Endometrium (tissue), 2 donors: ENCODE results near the gene PKP4.

Source experiments
- FAIRE-seq: peaks from 2 replicates; lab custom pipeline; 2012; peaks lifted over from hg19 to GRCh38; lab: Jason Lieb, UNC
- donor health status: control.
- donor health status: control.

Gene PKP4

DNA sequence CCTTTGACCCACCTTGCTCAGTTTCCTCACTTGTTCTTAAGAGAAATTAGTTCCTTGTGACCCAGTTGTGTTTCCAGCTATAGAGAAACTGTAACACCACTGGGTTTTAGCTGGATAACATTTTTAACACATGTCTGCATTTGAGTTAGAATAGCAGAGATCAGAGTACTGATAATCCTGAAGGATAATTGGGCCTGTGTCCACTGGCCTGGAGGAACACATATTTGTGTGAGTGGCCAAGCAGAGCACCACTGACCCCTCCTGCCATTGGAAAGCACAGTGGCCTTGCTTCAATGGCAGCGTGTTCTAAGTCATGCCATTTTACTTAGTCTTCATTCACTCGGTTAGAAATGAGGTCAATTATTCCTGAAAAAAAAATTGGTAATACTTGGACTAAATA, 42.6 kb downstream of the PKP4 start:
- no peak for FAIRE-seq

DNA sequence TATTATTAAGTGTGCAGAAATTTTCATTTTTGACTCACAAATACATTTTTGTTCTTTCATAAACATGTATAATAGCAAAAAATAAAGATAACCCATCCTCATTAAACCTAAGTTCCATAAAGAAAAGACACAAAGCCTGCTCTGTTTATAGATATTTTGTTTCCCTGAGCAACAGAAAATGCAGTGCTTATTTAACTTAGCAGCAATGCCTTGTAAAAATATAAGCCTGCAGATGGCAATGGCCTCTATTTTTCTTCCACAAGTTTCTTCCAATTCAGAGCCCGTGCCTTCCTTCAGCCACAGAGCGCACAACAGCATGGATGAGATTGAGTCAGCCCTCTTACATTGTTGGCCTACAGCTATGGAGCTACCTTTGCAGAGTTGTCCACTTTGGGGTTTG, 43.6 kb downstream of the PKP4 start:
- FAIRE-seq, result no peak

DNA sequence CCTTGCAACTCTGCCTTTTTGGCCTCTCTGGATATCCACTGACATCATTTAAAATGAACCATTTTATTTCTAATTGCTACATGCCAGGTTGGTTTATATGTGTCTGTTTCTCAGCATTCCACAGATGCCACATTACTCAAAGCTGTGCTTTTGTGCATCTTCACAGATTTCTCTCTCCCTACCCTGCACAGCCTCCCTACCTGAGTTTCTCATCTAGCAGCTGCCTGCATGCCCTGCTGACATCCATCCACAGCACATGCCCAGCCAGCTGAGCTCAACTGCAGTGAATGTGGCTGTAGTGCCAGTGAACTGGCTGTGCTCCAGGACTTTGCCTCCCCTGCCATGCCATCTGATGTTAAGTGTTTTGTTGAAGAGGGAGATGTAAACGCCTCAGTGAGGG, 44.5 kb downstream of the PKP4 start:
- no peak for FAIRE-seq

DNA sequence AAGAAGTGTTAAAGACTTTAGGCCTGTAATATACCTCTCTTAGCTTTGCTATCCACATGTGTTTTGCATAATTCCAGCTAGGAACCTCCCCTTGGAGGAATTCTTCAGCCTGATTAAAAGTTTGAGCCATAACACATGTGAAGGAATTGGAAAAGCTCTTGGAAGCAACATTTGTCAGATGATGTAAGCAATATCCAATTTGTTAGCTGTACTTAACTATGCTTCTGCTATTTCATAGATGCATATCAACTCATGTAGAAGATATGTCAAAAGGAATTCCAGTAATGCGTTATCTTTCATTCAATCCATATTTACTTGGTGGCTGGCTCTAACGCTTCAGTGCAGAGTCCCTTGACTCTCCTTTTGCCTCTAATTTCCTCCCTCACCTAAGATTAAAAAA, 46.2 kb downstream of the PKP4 start:
- FAIRE-seq, result no peak

DNA sequence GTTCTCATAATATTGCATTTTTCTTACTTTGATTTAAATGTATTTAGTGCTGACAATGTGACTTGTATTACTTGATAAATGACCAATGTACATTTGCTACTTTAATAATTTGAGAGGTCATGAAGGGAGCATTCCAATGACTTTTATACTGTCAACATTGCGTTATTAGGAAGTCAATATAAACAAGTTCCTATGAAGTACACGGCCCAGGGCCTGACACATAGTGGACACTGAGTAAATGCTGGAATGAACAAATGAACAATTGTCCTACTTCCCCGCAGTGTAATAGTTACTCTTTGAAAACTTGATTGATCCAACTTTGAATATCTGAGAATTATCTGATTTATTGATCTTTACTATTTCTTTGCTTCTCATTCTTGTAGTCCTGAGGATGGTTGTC, 47.3 kb downstream of the PKP4 start:
- FAIRE-seq, result no peak

DNA sequence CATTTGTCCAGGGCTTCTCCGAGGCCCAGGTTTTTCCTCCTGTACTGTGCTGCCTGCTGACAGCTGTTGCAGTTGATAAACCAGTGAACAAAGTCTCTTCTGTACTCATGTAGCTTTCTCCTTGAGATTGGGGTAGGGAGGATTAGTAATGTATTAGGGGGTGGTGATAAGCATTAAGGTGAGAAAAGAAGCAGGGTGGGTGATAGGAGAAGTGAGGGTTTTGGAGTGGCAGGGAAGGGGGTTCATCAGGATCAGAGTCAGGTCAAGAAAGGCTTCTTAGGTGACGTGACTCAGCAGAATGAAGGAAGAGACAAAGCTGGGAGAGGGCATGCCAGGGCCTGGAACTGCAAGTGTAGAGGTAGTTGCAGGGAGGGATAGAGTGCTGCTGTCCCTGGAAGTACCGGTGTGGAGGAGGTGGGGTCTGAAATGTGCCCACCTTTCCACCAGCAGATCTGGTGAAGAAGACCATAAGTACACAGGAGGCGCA, 48.7 kb downstream of the PKP4 start:
- FAIRE-seq, result no peak

DNA sequence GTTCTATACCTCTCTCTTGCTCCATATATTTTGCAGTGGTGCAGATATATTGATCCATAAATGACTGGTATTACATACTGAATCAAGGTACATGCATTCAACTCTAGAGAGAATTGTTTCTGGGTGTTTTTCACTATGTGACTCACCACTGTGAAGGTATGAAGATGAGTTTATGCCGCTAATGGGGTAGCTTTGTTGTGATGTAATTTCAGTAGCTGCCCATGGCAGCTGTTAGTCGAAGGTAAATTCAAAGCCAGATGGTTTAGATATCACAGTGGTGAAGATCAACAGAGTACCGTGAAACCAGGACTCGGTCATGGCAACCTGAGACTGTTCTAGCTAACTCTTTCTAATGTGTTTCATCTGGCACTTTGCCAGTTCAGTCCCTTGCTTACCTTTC, 50.4 kb downstream of the PKP4 start:
- no peak for FAIRE-seq

DNA sequence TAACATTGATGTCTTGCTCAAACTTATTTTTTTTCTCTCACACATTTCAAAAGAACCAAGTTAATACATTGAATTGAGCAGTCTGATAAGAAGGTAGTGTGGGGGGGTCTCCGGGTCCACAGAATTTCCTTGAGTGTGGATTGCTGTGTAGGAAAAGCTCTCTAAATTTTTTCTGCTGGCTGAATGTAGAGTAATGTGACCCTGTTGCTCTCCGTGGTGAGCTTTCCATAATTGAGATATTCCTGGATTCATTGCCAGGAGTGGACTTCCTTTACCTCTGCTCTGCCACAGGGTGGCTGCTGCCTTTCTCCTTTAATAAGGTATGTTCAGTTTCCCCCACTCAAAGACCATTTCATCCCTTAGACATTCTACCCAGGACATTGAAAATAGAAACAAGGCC, 50.9 kb downstream of the PKP4 start:
- no peak for FAIRE-seq

DNA sequence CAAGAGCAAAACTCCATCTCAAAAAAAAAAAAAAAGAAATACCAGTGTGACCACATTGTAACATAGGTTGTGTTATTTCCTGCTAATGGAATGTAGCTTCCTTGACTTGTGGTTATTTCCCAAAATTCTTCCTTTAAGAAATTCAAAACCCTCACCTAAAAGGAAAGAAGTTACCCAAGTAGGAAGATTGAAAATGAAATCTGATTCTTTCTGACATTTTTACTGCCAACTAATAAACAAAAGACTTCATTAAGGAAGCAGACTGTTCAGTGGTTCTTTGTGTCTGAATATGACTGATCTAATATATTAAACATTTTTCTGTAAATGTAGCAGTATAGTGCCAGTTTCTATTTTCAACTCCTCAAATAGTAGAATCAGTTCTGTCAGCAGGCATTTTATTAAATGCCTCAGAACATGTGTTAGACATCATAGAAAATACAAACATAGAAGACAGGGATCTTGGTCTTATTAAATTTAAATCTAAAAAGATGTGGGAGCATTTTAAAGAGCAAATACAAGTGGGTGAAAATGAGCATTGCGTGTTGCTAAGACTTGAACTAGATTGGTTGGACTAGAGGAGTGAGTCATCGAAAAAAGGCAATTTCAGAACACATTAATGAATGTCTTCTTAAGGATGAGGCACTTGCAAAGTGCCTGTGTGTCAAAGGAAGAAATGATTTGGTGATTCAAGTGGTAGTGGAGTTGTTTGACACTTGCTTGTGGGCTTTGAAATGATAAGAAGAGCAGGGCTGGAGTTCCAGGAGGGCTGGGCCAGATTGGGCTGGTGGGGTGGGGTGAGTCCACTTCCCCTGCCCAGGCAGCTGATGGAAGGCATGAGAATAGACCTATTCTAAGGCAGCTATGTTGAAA, 53.4 kb downstream of the PKP4 start:
- FAIRE-seq, result no peak

DNA sequence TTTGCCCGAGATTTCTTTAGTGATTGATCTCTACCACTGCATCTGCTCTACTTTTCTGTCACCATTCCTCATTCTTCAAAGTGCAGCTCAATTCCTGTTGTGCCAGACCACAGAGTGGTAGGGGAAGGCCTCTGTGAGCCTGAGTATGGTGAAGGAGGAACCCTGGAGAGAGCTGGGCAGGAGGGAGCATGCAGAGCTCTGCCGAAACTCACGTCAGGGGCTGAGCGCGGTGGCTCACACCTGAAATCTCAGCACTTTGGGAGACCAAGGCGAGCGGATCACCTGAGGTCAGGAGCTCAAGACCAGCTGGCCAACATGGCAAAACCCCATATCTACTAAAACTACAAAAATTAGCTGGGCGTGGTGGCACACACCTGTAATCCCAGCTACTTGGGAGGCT, 54.1 kb downstream of the PKP4 start:
- FAIRE-seq, result no peak

DNA sequence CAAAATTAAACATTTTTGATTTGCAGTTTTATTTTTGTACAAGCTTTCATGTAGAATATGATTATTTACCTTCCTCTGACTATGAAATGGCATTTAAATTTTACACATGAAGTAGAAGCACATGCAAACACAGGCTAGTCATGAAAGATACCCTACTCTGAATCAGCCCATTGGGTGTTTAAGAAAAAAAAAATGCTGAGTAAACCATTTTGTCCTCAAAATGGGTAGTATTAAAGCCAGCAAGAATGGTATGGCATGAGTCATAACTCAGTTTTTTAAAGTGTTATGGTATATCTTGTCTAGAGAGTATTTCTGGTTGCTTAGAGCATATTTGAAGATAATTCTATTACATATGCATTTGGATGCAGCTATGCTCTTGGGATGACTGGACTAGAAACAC, 55.0 kb downstream of the PKP4 start:
- no peak for FAIRE-seq

DNA sequence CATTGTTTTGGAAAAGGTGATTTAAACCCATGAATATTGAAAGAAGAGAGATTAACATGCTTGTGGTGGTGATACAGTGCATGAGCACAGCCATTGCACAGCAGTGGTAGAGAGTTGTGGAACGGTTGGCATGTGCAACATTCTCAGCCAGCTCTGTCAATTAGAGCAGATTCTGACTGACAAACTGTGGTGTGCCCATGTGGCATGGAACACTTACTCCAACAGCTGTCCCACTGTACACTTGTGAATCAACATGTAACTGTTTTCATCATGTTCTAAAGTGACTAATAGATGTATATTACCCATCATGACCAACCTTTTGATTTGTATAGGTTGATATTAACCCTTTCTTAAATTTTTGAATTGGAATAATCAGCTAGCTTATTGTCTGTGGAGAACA, 55.6 kb downstream of the PKP4 start:
- no peak for FAIRE-seq

DNA sequence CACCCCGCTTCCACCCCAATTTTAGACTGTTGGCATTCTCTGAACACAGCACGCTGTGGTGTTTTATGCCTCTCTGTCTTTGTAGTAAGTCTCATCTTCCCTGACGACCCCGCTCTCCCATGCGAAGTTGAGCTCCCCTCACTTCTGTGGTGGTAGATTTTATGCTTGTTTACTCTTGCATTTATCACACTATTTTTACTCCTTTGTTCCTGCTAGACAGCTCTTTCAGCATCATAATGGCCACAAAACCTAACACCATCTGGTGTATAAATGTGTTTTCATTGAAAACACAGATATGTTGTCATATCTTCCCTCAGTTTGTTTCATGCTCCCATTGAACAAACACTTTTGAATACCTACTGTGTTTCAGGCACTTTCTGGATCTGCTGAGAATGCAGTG, 57.1 kb downstream of the PKP4 start:
- FAIRE-seq, result no peak

DNA sequence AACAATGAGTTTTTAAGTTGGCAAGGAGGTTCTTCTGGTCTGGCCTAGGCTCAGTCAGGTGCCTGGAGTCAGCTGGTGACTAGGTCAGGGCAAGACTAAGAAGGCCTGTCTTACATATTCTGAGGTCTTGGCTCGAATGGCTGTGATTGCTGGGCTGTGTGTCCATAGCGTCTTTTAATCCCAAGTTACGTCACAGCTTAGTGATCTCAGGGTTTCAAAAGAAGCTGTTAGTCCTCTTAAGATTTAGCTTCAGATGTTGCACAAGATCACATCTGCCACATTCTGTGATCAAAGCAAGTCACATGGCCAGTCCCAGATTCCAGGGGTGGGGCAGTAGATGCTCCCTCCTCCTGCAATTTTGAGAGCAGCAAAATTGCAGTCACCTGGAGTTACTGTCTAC, 61.3 kb downstream of the PKP4 start:
- no peak for FAIRE-seq

DNA sequence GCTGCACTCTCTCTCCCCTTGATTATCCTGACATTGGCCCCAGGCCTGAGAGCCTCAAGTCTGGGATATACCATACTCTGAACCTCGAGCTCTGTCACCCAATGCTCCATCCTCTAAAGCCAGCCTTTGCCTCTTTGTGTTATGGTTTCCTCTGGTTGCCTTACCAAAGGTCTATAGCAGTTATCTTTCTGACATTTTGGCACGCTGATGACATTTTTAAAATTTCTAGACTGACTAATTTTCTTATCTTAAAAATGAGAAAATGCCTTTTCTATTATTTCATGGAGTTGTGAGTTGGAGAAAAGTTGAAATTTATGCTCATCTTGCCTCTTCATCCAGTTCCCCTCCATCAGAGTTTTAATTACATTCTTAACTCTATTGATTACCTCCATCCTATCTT, 62.7 kb downstream of the PKP4 start:
- no peak for FAIRE-seq

DNA sequence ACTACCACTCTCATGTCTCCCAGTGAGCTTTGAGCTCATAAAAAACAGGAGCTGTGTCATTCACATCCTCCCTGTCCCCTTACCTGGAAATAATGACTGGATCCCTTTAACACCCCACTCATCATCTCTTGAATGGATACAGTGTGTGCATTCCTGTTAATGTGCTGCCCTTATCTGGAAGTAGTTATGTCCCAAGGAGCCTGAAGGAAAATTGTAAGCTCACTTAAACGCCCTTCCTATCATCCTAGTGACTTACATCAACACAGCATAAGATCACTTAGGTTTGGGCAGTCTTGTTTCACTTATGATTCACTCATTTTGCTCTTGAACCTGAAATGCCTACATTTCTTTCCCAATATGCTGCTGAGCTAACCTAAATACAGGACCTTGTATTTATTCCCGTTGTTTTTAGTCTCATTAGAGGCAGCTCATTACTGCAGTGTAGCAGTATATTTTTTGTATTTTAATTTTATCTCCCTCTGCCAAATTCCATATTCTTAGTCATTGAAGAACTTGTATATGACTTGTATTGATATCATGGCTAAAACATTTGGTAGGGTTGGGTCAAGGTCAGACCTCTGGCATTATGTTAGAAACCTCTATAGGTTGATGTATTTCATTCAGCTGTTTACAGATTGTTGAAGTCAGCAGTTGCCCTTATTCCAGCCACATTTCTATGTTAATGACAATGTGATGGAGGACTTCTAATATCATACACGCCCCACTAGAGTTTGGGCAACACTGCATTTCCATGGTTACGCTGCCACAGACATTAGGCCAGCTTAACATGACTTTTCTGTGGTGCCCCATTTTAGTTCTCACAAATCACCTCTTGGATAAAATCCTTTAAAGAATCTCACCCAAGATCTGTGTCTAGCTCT, 72.9 kb downstream of the PKP4 start:
- no peak for FAIRE-seq

DNA sequence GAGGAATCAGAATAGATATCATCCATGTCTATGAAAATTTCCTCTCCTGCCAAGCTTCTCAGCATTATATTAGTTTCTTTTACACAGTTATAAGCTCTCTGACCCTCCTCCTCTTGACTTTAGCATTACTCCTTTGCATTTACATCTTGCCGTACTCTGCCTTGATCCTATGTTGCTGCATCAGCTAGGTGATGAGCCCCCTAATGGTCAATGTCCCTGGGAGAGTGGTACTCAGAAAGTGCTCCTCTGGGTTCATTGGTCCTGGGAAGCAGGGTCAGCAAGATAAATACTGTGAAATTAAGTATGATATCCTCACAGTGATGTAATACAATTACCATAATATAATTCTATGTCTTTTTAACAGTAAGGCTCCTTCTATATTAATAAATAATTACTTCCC, 74.1 kb downstream of the PKP4 start:
- no peak for FAIRE-seq

DNA sequence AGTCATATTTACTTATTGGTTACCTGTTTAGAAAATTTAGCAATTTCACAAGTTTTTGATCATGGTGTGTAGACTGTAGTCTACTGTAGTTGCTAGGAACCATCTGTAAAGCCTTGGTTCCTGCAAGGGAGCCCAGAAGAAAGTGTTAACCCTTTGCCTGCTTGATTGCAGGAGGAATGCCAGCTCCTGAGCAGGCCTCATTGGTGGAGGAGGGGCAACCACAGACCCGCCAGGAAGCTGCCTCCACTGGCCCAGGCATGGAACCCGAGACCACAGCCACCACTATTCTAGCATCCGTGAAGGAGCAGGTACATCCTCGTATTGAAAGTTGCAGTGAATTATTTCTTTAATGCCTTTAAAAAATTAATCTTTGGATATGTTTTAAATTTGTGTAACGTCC, 76.3 kb downstream of the PKP4 start:
- no peak for FAIRE-seq

DNA sequence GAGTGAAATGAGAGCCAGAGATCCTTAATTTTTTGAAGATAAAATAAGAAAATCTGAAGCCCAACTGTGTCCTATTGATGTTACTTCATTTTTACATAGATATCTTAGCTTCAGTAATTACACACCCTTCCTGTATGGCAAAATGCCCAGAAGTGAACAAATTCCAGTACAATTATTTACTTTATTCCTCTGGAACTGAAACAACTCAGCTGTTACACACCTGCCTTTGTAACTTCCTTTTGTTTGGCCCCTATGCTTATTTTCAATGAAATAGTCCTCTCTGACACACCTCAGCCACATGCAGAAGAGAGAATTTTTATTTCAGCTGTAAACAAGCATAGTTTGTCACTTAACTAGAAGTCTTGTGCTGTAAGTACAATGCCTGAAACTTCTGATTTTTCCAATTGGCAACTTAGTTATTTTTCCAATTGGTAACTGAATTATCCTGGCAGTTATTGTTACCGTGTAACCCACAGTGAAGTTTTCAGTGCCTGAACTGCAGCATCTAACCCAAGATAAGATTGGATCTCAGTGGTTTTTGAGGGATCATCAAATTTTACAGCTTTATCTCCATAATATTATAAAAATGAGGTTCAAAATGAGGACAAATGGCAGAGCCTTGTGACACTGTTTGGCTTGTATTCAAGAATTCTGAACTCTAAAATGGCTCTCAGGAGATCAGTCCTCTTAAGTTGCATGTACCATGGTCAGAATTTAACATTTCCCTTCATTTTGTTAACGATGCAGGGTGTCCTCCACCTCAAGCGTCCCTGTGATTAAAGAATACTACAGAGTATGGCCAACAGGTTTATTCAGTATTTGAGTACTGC, 82.6 kb downstream of the PKP4 start:
- no peak for FAIRE-seq

DNA sequence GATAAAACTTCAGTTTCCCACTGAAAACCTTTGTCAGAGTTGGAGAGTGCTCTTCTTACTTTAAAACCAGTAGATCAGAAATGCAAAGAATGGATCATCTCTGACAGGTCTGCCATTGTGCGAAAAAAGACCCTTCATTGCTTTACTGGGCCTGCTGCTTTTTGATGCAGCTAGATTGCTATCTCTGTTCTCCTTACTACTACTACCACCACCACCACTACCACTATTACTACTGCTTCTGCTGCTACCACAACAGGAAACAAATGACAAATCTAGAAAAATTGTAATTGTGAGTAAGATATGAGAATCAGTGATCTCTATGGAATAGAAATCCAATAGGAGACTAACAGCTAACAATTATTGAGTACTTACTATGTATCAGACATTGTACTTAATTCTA, 85.8 kb downstream of the PKP4 start:
- no peak for FAIRE-seq

DNA sequence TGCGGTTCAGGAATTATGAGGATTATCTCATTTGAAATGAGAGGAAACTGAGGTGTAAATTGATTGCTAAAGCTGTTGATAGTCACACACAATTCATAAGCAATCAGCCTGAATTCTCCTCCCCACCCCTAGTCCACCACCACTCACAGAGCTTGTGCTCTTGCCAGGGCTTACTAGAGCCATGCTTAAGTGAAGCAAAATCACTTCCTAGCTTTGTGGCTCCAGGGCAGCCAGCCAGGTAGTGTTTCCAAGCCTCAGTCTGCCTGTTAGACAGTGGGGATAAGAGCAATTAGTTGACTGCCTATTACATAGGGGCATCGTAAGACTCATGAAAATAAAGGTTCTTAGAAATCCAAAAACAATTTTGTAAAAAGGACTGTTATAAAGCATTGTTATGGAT, 87.2 kb downstream of the PKP4 start:
- no peak for FAIRE-seq

DNA sequence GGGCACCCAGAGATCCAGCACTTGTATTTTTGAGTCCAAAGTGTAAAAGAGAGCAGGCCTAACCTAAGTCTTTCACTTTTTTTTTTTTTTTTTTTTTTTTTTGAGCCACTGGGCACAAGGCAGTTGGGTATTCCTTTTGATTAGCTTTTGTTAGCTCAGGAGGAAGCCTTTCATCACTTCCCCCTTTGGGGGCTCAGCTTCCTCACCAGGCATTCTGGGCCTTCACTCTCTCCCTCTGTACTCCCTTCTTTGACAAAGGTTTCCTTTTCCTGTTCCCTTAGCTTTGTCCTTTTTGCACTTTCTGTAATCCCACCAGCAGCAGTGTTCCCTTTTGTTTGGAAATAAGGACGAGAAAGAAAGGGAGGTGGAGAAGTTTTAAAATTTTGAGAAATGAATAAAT, 88.2 kb downstream of the PKP4 start:
- FAIRE-seq, result no peak
